Cardiac fibroblast (primary cell): ENCODE results near the gene MORN2.

Experiments
- DNase-seq, 2 donors: peaks; one replicate each; pipeline versions ENCODE4 v3.0.0 to v3.0.0-alpha.2; 2010; ENCODE audit warnings: low read depth in 2 of 2
- H3K4me3 ChIP-seq, 2 donors: replicated peaks in 1 of 2; 1 replicate in 1 of 2; 2 replicates in 1 of 2; pipeline ENCODE4 v1.5.1; 2011; ENCODE audit warnings: low read depth in 2 of 2, low read length in 2 of 2, mild to moderate bottlenecking in 2 of 2, moderate library complexity in 1 of 2
- CTCF ChIP-seq: IDR thresholded peaks from one replicate; pipeline ENCODE4 v1.5.1; 2011; ENCODE audit warnings: low read depth, mild to moderate bottlenecking, low read length, inconsistent platforms

MORN2 gene

GRCh38 chr2:38836791-38837190, 39.0 kb upstream of the MORN2 start:
- H3K4me3 ChIP-seq = no peak overlapping the region
- no peak for DNase-seq
- no peak for TF ChIP-seq CTCF

- no peak for DNase-seq
- no peak overlapping the region for H3K4me3 ChIP-seq
- TF ChIP-seq CTCF = no peak
Measured at GRCh38 chr2:38850045-38850444, 25.7 kb upstream of the MORN2 start.

GRCh38 chr2:38856165-38856564, 19.6 kb upstream of the MORN2 start:
- TF ChIP-seq CTCF = no peak
- DNase-seq = peak; percentile 25 to 57
- no peak overlapping the region for H3K4me3 ChIP-seq

- no peak for TF ChIP-seq CTCF
- H3K4me3 ChIP-seq = no peak overlapping the region
- no peak for DNase-seq
Measured at GRCh38 chr2:38862476-38862875, 13.3 kb upstream of the MORN2 start.

- no peak for TF ChIP-seq CTCF
- no peak for DNase-seq
Measured at GRCh38 chr2:38863061-38863695, 12.6 kb upstream of the MORN2 start.

GRCh38 chr2:38866773-38867443, 8.9 kb upstream of the MORN2 start:
- no peak for TF ChIP-seq CTCF
- H3K4me3 ChIP-seq = no peak overlapping the region
- DNase-seq = peak in 1 of 2 donors; percentile 15

More at GRCh38 chr2:38863061-38863695, 12.6 kb upstream of the MORN2 start:
- H3K4me3 ChIP-seq = no peak overlapping the region
